Suprapubic skin (tissue), 4 donors: ENCODE measurements around the gene ARHGAP1.

ENCODE experiments used
- POLR2A ChIP-seq, 2 donors: fragments of 450-650 bp; IDR thresholded peaks; one replicate each; pipeline ENCODE4 v1.6.1; 2017; ENCODE audit warnings: antibody characterized with exemption in 2 of 2, mild to moderate bottlenecking in 2 of 2, moderate library complexity in 2 of 2
- POLR2AphosphoS5 ChIP-seq, 3 donors: sonication (generic); formaldehyde crosslinking; IDR thresholded peaks; one replicate each; pipeline ENCODE4 v1.6.1; 2017; ENCODE audit warnings: antibody characterized with exemption in 3 of 3
- TF ChIP-seq, protein P1 (sequence below), 2 donors: fragments of 200-600 bp in 1 of 2; fragments of 450-650 bp in 1 of 2; sonication (generic) in 1 of 2; IDR thresholded peaks; one replicate each; pipeline ENCODE4 v1.5.1; 2016 to 2019; ENCODE audit warnings: antibody characterized with exemption in 2 of 2, mild to moderate bottlenecking in 1 of 2, moderate library complexity in 1 of 2

DNA sequence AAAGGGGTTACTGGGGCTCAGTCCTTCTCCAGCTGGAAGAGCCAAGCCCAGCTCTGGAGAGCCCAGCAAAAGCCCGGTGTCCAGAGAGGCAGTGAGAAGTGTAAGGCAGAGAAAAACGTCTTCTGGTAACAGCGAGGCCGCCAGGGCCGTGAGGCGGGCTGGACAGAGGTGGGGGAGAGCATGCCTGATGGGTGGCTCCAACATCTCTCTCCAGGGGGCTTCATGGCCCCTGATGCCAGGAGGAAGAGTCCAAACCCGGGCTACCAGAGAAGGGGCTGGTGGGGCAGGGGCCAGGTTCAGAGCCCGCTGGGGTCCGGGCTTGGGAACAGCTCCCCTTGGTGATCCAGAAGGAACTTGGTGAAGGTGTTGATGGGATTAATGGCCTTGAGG, 21.7 kb downstream of the ARHGAP1 start:
- TF ChIP-seq, protein P1, sequence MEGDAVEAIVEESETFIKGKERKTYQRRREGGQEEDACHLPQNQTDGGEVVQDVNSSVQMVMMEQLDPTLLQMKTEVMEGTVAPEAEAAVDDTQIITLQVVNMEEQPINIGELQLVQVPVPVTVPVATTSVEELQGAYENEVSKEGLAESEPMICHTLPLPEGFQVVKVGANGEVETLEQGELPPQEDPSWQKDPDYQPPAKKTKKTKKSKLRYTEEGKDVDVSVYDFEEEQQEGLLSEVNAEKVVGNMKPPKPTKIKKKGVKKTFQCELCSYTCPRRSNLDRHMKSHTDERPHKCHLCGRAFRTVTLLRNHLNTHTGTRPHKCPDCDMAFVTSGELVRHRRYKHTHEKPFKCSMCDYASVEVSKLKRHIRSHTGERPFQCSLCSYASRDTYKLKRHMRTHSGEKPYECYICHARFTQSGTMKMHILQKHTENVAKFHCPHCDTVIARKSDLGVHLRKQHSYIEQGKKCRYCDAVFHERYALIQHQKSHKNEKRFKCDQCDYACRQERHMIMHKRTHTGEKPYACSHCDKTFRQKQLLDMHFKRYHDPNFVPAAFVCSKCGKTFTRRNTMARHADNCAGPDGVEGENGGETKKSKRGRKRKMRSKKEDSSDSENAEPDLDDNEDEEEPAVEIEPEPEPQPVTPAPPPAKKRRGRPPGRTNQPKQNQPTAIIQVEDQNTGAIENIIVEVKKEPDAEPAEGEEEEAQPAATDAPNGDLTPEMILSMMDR (IDR thresholded peaks at IDR 0.05) = no peak
- TF ChIP-seq POLR2AphosphoS5 (IDR thresholded peaks at IDR 0.05) = no peak
- TF ChIP-seq POLR2A (IDR thresholded peaks at IDR 0.05) = no peak
